ENCODE data around the gene FOXO6. TPM values are rescaled to one million over a fixed set of nuclear protein-coding genes. Genes with fewer than 3 reads are reported as not detected.

The FOXO6 gene
- total and polyA plus RNA-seq, 9 of the 15 experiments (the other 6 are each of a cell fraction or from before 2014, with no cell fraction given): 0.04 to 0.31 (median 0.12) TPM; not detected in 5

DNA sequence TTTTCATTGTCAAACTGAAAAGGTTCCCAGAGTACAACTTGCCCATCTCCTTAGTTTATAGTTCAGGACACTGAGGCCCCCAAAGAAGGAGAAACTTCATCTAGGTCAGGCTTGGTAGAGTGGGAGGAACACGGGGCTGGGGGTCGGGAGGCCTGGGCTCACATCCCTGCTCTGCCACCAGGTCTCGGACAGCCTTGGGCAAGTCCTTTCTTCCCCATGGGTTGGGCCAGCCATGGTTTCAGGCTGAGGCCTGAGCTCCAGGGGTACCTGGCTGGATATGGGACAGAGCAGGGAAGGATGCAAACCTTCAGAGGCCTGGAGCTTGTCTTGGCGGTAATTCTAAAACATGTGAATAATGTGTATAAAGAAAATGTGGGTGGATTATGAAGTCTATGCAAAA, 17.0 kb downstream of the FOXO6 start (continued):
- no peak for TF ChIP-seq SAFB (IDR thresholded peaks at IDR 0.05; ENCODE audit: borderline replicate concordance, low read depth, low read length)
- no peak for TF ChIP-seq ZNF316 (IDR thresholded peaks at IDR 0.05)

DNA sequence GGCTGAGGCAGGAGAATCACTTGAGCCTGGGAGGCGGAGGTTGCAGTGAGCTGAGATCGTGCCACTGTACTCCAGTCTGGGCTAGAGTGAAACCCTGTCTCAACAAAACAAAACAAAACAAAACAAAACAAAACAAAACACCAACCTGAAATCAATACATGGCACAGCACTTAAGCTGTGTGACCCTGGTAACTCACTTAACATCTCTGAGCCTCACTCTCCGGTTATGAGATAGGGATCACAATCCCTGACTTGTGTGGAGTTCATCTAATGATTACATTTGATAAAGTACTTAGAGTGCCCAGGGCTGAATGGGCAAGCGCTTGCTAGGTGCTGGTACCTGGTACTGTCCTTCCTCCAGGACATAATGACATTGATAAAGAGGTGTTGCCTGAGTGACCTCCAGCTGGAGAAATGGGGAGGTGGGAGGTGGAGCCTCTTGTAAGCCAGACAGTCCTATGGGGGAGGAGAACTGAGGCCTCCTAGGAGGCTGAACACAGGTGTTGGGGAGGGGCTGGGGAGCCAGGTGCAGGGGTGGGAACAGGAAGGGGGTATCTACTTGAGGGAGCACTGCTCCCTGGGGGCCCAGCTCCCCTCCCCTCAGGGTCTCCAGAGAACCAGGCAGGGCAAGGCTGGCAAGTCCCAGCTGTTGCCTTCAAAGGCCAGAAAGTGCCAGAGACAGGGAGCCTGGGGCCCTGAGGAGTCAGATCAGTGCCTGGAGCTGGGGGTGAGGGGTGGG, 17.9 kb downstream of the FOXO6 start:
- DNase-seq (ENCODE audit: extremely low read depth in 1 of 4, low spot score in 3 of 4): no peak
- no peaks in the 10 kb centered on the region for H3K9me1 ChIP-seq (ENCODE audit: control insufficient read depth, insufficient read depth, low read length)
- 8% methylated on average over 4 of the region's 4 CpGs for WGBS (ENCODE audit: insufficient coverage, low coverage, missing lambda C conversion rate)
- no peak overlapping the region for H3K4me2 ChIP-seq (ENCODE audit: insufficient read depth, low read length)
- FAIRE-seq: no peak
- ChIA-PET CTCF (ENCODE audit: low intra/inter-chr PET ratio) (no interaction called here), POLR2A (interaction anchor here (0.6 kb wide), 1 partner anchor 19 kb away, joined by 3 read pairs; no protein-coding TSS in a partner anchor)
- TF ChIP-seq, protein P1, sequence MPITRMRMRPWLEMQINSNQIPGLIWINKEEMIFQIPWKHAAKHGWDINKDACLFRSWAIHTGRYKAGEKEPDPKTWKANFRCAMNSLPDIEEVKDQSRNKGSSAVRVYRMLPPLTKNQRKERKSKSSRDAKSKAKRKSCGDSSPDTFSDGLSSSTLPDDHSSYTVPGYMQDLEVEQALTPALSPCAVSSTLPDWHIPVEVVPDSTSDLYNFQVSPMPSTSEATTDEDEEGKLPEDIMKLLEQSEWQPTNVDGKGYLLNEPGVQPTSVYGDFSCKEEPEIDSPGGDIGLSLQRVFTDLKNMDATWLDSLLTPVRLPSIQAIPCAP (CRISPR knock-in tag; IDR thresholded peaks at IDR 0.05; ENCODE audit: borderline replicate concordance): no peak
- TF ChIP-seq BCOR (IDR thresholded peaks at IDR 0.05) (peak; percentile 71), ZFP36 (IDR thresholded peaks at IDR 0.05; ENCODE audit: low read depth, low read length, partially characterized antibody) (peak; percentile 35), RBM25 (IDR thresholded peaks at IDR 0.05; ENCODE audit: low read depth, low read length, severe bottlenecking) (peak; percentile 55)
- H2AFZ ChIP-seq (ENCODE audit: low read depth, low read length): no peak overlapping the region
- no peak overlapping the region for H3K27ac ChIP-seq (ENCODE audit: extremely low read depth, low read depth, low read length)
- BruUV-seq (replicated peaks): no TSS peak
- no peak for ATAC-seq
- no peaks in the 10 kb centered on the region for H3K9me3 ChIP-seq (replicated peaks; ENCODE audit: control insufficient read depth, insufficient read depth, low read depth, low read length)
- no peaks in the 10 kb centered on the region for H3K79me2 ChIP-seq (ENCODE audit: control insufficient read depth, insufficient read depth, low read length)
- no peak overlapping the region for H3K4me3 ChIP-seq
- no peak overlapping the region for H3K9ac ChIP-seq (ENCODE audit: insufficient read depth in 1 of 2, low read depth in 2 of 2, low read length in 2 of 2)
- peaks cover 9% of the 10 kb centered on the region; the same call in 1 of the 2 replicates for H4K20me1 ChIP-seq (replicated peaks; ENCODE audit: control insufficient read depth, insufficient read depth, low read length)
- in situ Hi-C loops (cut with MboI) (no loop called here), intact Hi-C loops (cut with micrococcal nuclease) (no loop called here)
- peaks cover 9 to 50% of the 10 kb centered on the region in 2 experiments for H3K27me3 ChIP-seq (ENCODE audit: control insufficient read depth in 2 of 2, insufficient read depth in 2 of 2, low read length in 2 of 2)
- H3K4me1 ChIP-seq (replicated peaks in 1 of 2; ENCODE audit: control insufficient read depth in 2 of 2, insufficient read depth in 2 of 2, low read length in 2 of 2): peaks cover 3 to 13% of the 10 kb centered on the region in 2 experiments; a peak in 1 of 5 replicates
- H3K36me3 ChIP-seq (ENCODE audit: control insufficient read depth, insufficient read depth, low read length): no peaks in the 10 kb centered on the region

Data from K562 (cell line).